Mucosa of descending colon (tissue), 3 donors: ENCODE data around the gene RRAGD. TPM values are rescaled to one million over a fixed set of nuclear protein-coding genes. Genes with fewer than 3 reads are reported as not detected.

Experiments
- ATAC-seq: fragments of 200-7000 bp; cut with Tn5 transposase; one replicate; pipeline ENCODE4 v1.9.1; 2020; ENCODE audit warnings: mild to moderate bottlenecking, moderate library complexity
- DNase-seq, 3 donors: peaks; one replicate each; pipeline ENCODE4 v3.0.0-alpha.2; 2020
- H3K36me3 ChIP-seq: fragments of 200-600 bp; one replicate; pipeline ENCODE4 v1.8.0; 2021; ENCODE audit warnings: low read depth, mild to moderate bottlenecking
- H3K4me1 ChIP-seq: fragments of 200-600 bp; one replicate; pipeline ENCODE4 v1.8.0; 2021; ENCODE audit warnings: low read depth, mild to moderate bottlenecking
- H3K4me3 ChIP-seq: fragments of 200-600 bp; one replicate; pipeline ENCODE4 v1.8.0; 2021; ENCODE audit warnings: mild to moderate bottlenecking
- H3K9me3 ChIP-seq: fragments of 200-600 bp; one replicate; pipeline ENCODE4 v1.8.0; 2021; ENCODE audit warnings: mild to moderate bottlenecking
- CTCF ChIP-seq: fragments of 200-600 bp; IDR thresholded peaks from one replicate; pipeline ENCODE4 v1.8.0; 2022; ENCODE audit warnings: antibody characterized with exemption, mild to moderate bottlenecking
- intact Hi-C, 2 donors: fragments of 100-400 bp; cut with DNase I in 1 of 2; cut with micrococcal nuclease in 1 of 2; formaldehyde crosslinking; loops; one replicate each; pipeline versions ENCODE4 v1.11.0 to v1.11.1; 2022; cut with DNase I, micrococcal nuclease
- total RNA-seq, 3 donors: library from RNA; stranded (reverse); fragmentation: NEBNext Ultra II Directional in 2 of 3; extraction: Animal tissue kit (Norgen Biotek cat#: 25700) in 2 of 3; gene quantifications; one replicate each; pipeline versions ENCODE4 v1.2.1 to v1.2.4, GENCODE V29; 2021 to 2023
- donor health status: DM: no; HTN: no; CAD: no; lungs with moderate emphysema.
- donor health status: DM: no; HTN: no; CAD: no.
- donor health status: DM: no; HTN: yes; CAD: no.

The RRAGD gene
- total RNA-seq, 3 donors from 2014 or later, result 3.2 to 17.6 (median 4.0) TPM

GRCh38 chr6:89330910-89331309 is 81.2 kb downstream of the RRAGD start:
- TF ChIP-seq CTCF, result no peak
- intact Hi-C loops, result no loop called here
- Histone ChIP-seq H3K4me1 (no peaks in the 10 kb centered on the region), H3K36me3 (peaks cover 7% of the 10 kb centered on the region), H3K9me3 (no peaks in the 10 kb centered on the region), H3K4me3 (no peak overlapping the region)
- ATAC-seq (no peak), DNase-seq (no peak)

GRCh38 chr6:89328976-89329375 is 83.1 kb downstream of the RRAGD start:
- no peak for ATAC-seq
- Histone ChIP-seq H3K36me3 (no peaks in the 10 kb centered on the region), H3K4me3 (no peak overlapping the region), H3K4me1 (no peaks in the 10 kb centered on the region), H3K9me3 (no peaks in the 10 kb centered on the region)
- intact Hi-C loops, result no loop called here
- no peak for DNase-seq
- no peak for TF ChIP-seq CTCF

DNA sequence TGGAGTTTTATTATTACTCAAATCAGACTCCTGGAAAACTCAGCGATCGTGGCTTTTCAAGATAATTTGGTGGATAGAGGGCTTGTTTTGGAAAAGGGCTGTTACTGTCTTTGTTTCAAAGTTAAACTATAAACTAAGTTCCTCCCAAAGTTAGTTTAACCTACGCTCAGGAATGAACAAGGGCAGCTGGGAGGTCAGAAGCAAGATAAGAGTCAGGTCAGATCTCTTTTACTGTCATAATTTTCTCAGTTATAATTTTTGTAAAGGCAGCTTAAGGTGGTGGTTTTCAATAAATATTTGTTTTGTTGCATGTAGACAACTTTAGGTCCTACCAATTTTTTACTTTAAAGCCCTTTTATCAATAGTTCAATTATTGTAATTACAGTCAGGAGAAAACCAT is 87.8 kb downstream of the RRAGD start:
- intact Hi-C loops, result no loop called here
- H3K9me3 ChIP-seq, result no peaks in the 10 kb centered on the region
- H3K4me3 ChIP-seq, result no peak overlapping the region
- H3K36me3 ChIP-seq, result no peaks in the 10 kb centered on the region
- no peak for ATAC-seq
- no peak for TF ChIP-seq CTCF
- no peaks in the 10 kb centered on the region for H3K4me1 ChIP-seq
- DNase-seq, result no peak

- intact Hi-C loops, result no loop called here
- TF ChIP-seq CTCF, result no peak
- Histone ChIP-seq H3K4me3 (no peak overlapping the region), H3K4me1 (no peaks in the 10 kb centered on the region), H3K9me3 (no peaks in the 10 kb centered on the region), H3K36me3 (no peaks in the 10 kb centered on the region)
- DNase-seq (no peak), ATAC-seq (no peak)
Measured at GRCh38 chr6:89323511-89323971, 88.5 kb downstream of the RRAGD start.

DNA sequence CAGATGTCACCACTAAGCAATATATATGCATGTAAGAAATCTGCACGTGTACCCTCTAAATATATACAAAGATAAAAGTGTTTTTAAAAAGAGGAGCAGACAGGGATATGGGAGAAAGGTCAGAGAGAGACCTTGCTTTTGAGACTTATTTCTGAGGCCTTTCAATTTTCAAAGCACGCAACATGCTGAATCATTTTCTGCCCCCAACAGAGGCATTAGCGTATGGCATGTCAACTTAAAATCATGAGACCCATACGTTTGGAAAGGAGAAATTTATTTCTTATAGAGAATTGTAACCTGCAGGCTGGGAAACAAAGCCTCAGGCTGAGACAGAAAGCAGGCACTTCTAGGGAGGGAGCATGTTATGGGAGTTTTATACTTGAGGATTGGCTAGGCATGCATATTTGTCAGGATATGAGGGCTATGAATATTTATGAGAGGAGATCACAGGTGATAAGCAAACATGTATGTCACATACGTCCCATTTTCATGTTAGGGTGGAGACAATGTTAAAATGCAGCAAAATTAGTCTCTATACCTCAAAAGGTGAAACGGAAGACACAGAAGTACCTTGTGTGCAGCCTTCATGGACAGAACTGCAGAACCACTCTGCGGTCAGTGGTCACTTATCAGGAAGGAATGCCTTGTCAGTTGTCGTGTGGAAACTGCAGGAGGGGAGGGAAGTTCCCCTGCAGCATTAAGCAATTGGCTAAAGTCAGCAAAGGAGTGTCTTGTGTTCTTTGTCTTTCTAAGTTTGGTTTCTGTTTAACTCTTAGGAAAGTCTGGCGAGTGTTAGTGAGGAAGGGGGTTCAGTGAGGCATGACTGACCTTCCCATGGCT is 90.7 kb downstream of the RRAGD start:
- no peaks in the 10 kb centered on the region for H3K36me3 ChIP-seq
- no peaks in the 10 kb centered on the region for H3K9me3 ChIP-seq
- H3K4me3 ChIP-seq, result no peak overlapping the region
- H3K4me1 ChIP-seq, result no peaks in the 10 kb centered on the region
- intact Hi-C loops, result no loop called here
- ATAC-seq (peak; percentile 75), DNase-seq (no peak)
- TF ChIP-seq CTCF, result no peak
